ENCODE measurements around the gene HTR1B. TPM values are rescaled to one million over a fixed set of nuclear protein-coding genes. Genes with fewer than 3 reads are reported as not detected.

HTR1B gene
- total and polyA plus RNA-seq, 2 donors (not counting 3 experiments of a cell fraction or from before 2014, with no cell fraction given) = 57.5 to 68.7 TPM

DNA sequence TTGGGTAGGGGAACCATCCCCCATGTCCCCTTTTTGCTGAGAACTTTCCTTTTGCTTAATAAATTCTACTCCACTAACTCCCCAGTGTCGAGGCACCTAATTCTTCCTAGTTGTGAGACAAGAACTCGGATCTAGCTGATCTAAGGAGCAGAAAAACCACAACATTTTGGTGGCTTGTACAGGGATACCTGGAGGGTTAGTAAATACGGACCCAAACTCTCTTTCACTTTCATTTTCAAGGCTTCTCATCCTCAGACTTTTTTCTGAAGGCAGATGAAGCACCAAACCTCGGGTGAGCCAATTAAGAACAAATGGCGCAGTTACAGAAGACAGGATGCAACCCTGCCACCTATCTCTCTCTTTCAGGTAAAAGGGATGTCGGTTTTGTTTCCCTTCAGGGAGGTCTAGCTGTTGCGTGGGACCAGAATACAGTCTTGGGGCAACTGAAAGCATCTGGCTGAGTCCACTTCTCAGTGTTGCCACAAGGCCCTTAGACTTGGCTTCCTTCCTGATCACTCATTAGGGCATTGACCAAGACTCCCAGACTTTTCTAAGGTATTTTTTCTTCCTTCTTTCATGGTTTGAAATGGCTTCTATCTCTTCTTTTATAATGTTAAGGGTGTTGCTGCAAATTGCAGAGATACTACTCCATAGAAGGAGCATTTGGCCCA, 11.1 kb upstream of the HTR1B start:
- no TSS peak for BruUV-seq (replicated peaks)
- DNase-seq (ENCODE audit: low read depth, low spot score) (no peak), FAIRE-seq (no peak)
- no peak overlapping the region for H3K9ac ChIP-seq (replicated peaks; ENCODE audit: extremely low read depth, insufficient read depth, low read length)
- no peaks in the 10 kb centered on the region for H4K20me1 ChIP-seq (replicated peaks; ENCODE audit: control insufficient read depth, extremely low read depth, insufficient read depth, low read length)
- no peaks in the 10 kb centered on the region for H3K27me3 ChIP-seq (ENCODE audit: control insufficient read depth in 2 of 2, insufficient read depth in 2 of 2, low read length in 2 of 2)
- H3K36me3 ChIP-seq (ENCODE audit: control insufficient read depth in 2 of 2, extremely low read depth in 1 of 2, insufficient read depth in 2 of 2, low read length in 2 of 2) = no peaks in the 10 kb centered on the region
- intact Hi-C loops (cut with micrococcal nuclease) = no loop called here
- no peaks in the 10 kb centered on the region for H3K9me3 ChIP-seq (replicated peaks; ENCODE audit: control insufficient read depth, insufficient read depth, low read length)
- H3K79me2 ChIP-seq (ENCODE audit: control insufficient read depth, insufficient read depth, low read length) = no peaks in the 10 kb centered on the region
- TF ChIP-seq JUN (IDR thresholded peaks at IDR 0.05; ENCODE audit: borderline replicate concordance, insufficient read depth, insufficient read length, low read depth) = no peak
- TF ChIP-seq, protein P1, sequence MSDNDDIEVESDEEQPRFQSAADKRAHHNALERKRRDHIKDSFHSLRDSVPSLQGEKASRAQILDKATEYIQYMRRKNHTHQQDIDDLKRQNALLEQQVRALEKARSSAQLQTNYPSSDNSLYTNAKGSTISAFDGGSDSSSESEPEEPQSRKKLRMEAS (IDR thresholded peaks at IDR 0.05; ENCODE audit: insufficient read depth, insufficient read length) = no peak
- TF ChIP-seq, protein P2, sequence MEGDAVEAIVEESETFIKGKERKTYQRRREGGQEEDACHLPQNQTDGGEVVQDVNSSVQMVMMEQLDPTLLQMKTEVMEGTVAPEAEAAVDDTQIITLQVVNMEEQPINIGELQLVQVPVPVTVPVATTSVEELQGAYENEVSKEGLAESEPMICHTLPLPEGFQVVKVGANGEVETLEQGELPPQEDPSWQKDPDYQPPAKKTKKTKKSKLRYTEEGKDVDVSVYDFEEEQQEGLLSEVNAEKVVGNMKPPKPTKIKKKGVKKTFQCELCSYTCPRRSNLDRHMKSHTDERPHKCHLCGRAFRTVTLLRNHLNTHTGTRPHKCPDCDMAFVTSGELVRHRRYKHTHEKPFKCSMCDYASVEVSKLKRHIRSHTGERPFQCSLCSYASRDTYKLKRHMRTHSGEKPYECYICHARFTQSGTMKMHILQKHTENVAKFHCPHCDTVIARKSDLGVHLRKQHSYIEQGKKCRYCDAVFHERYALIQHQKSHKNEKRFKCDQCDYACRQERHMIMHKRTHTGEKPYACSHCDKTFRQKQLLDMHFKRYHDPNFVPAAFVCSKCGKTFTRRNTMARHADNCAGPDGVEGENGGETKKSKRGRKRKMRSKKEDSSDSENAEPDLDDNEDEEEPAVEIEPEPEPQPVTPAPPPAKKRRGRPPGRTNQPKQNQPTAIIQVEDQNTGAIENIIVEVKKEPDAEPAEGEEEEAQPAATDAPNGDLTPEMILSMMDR (IDR thresholded peaks at IDR 0.05; ENCODE audit: extremely low read depth in 1 of 2, insufficient read depth in 1 of 2, low read depth in 1 of 2, low read length in 2 of 2) = no peak
- no peak for TF ChIP-seq MYC (IDR thresholded peaks at IDR 0.05; ENCODE audit: low read depth, low read length)
- no peak for TF ChIP-seq POLR2A (IDR thresholded peaks at IDR 0.05; ENCODE audit: low read depth, low read length)
- TF ChIP-seq FOS (IDR thresholded peaks at IDR 0.05; ENCODE audit: borderline replicate concordance, insufficient read depth, low read length) = no peak
- no peak for TF ChIP-seq EZH2 (IDR thresholded peaks at IDR 0.05; ENCODE audit: borderline replicate concordance, low read depth, low read length, severe bottlenecking)
- no peak for TF ChIP-seq GATA2 (IDR thresholded peaks at IDR 0.05; ENCODE audit: insufficient read depth, insufficient read length, low read depth, low read length)
- TF ChIP-seq POLR2AphosphoS5 (IDR thresholded peaks at IDR 0.05; ENCODE audit: insufficient read depth, low read depth, low read length) = no peak
- H3K4me1 ChIP-seq (ENCODE audit: control insufficient read depth, extremely low read depth, insufficient read depth, low read length) = peaks cover 6% of the 10 kb centered on the region
- H3K9me1 ChIP-seq (replicated peaks; ENCODE audit: control insufficient read depth, extremely low read depth, insufficient read depth, low read length) = no peaks in the 10 kb centered on the region
- H3K4me2 ChIP-seq (ENCODE audit: insufficient read depth, low read length) = no peak overlapping the region
- CTCF ChIA-PET = interaction anchor here (1.0 to 1.8 kb wide), 2 partner anchors 7 to 10 kb away, joined by 3 to 6 read pairs; no protein-coding TSS in a partner anchor
- H3K4me3 ChIP-seq (replicated peaks in 1 of 3; ENCODE audit: insufficient read depth in 1 of 3, low read depth in 1 of 3, low read length in 3 of 3) = no peak overlapping the region
- dilution Hi-C loops (cut with MboI; ENCODE audit: extremely low pct_ligation_motif_present, low sequenced_read_pairs) = no loop called here
- POLR2A ChIA-PET = no interaction called here
- H3K27ac ChIP-seq (ENCODE audit: insufficient read depth, low read depth, low read length) = no peak overlapping the region
- no peak overlapping the region for H2AFZ ChIP-seq (ENCODE audit: low read depth, low read length)
